IMR-90 (cell line): ENCODE measurements around the gene TPSD1.

Source experiments
- MAZ ChIP-seq: IDR thresholded peaks from 2 replicates; pipeline ENCODE4 v1.6.1; 2012; ENCODE audit warnings: low read depth, mild to moderate bottlenecking, low read length, improper control_type of control experiment, moderate library complexity, borderline replicate concordance
- POLR2A ChIP-seq: IDR thresholded peaks from 2 replicates; pipeline ENCODE4 v1.6.1; 2012; ENCODE audit warnings: mild to moderate bottlenecking, low read depth, low read length
- RCOR1 ChIP-seq: IDR thresholded peaks from 2 replicates; pipeline ENCODE4 v1.6.1; 2012; ENCODE audit warnings: mild to moderate bottlenecking, low read length, improper control_type of control experiment; ENCODE audit not compliant: insufficient replicate concordance
- TF ChIP-seq, protein P1 (sequence below): conservative IDR thresholded peaks from 2 replicates; pipeline ENCODE4 v1.5.1; 2012; ENCODE audit warnings: mild to moderate bottlenecking, low read depth, low read length, improper control_type of control experiment
- TF ChIP-seq, protein P2 (sequence below): fragments of 150-350 bp; IDR thresholded peaks from 2 replicates; pipeline ENCODE4 v1.6.1; 2017; ENCODE audit warnings: mild to moderate bottlenecking, antibody characterized with exemption, low read length, low read depth

DNA sequence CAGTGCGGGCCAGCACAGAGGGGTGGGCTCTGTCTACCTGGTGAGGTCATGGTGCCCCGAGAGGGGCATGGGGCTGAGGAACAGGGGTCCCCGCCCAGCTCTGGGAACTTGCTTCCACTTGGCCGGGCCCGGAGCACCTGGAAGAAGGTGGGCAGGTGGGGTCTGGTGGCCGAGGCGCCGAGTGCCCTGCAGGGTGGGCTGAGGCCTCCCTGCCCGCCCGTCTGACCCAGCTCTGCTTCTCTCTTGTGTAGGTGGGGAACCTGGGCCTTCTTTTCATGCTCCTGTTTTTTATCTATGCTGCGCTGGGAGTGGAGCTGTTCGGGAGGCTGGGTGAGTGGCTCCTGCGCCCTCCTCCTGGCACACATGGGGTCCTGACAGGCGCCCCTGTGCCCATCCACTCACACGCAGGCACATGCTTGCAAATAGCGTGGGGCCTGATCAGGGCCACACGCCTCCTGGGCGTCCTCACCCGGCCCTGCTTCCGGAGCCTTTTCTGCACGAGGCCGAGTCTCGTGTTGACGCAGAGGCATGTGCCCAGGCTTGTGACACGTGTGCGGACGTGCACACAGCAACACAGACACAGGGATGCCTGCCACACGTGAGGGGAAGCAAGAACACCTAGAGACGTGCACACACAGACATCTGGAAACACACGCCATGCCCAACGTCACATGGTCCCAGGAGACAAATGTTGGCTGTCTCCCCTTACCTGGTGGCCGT is 39.0 kb upstream of the TPSD1 start:
- TF ChIP-seq RCOR1 (no peak), POLR2A (no peak), MAZ (no peak)
- TF ChIP-seq, protein P1, sequence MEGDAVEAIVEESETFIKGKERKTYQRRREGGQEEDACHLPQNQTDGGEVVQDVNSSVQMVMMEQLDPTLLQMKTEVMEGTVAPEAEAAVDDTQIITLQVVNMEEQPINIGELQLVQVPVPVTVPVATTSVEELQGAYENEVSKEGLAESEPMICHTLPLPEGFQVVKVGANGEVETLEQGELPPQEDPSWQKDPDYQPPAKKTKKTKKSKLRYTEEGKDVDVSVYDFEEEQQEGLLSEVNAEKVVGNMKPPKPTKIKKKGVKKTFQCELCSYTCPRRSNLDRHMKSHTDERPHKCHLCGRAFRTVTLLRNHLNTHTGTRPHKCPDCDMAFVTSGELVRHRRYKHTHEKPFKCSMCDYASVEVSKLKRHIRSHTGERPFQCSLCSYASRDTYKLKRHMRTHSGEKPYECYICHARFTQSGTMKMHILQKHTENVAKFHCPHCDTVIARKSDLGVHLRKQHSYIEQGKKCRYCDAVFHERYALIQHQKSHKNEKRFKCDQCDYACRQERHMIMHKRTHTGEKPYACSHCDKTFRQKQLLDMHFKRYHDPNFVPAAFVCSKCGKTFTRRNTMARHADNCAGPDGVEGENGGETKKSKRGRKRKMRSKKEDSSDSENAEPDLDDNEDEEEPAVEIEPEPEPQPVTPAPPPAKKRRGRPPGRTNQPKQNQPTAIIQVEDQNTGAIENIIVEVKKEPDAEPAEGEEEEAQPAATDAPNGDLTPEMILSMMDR, result no peak
- TF ChIP-seq, protein P2, sequence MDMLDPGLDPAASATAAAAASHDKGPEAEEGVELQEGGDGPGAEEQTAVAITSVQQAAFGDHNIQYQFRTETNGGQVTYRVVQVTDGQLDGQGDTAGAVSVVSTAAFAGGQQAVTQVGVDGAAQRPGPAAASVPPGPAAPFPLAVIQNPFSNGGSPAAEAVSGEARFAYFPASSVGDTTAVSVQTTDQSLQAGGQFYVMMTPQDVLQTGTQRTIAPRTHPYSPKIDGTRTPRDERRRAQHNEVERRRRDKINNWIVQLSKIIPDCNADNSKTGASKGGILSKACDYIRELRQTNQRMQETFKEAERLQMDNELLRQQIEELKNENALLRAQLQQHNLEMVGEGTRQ, result no peak
